Glutamatergic neuron (in vitro differentiated cells): ENCODE data around the gene TRAF5. TPM values are rescaled to one million over a fixed set of nuclear protein-coding genes. Genes with fewer than 3 reads are reported as not detected.
"Not testable (repeated sequence)": the region's sequence is repeated elsewhere in the genome, so short reads cannot be mapped to it uniquely, and the experiment has no call there.

Experiments
- DNase-seq: peaks from one replicate; pipeline ENCODE4 v3.0.0; 2022
- H3K27ac Mint-ChIP-seq: one replicate; pipeline ENCODE4 v1.8.0; 2020; ENCODE audit warnings: mild to moderate bottlenecking, mixed read lengths, inconsistent platforms; ENCODE audit not compliant: unreplicated experiment
- H3K27me3 Mint-ChIP-seq: one replicate; pipeline ENCODE4 v1.8.0; 2020; ENCODE audit warnings: mild to moderate bottlenecking, moderate library complexity, mixed read lengths, inconsistent platforms; ENCODE audit not compliant: unreplicated experiment
- H3K36me3 Mint-ChIP-seq: one replicate; pipeline ENCODE4 v1.8.0; 2020; ENCODE audit warnings: mild to moderate bottlenecking, mixed read lengths, inconsistent platforms; ENCODE audit not compliant: unreplicated experiment
- H3K4me1 Mint-ChIP-seq: one replicate; pipeline ENCODE4 v1.8.0; 2020; ENCODE audit warnings: mild to moderate bottlenecking, low read depth, mixed read lengths, inconsistent platforms; ENCODE audit not compliant: unreplicated experiment
- H3K4me3 Mint-ChIP-seq: one replicate; pipeline ENCODE4 v1.8.0; 2020; ENCODE audit warnings: mild to moderate bottlenecking, mixed read lengths, inconsistent platforms; ENCODE audit not compliant: unreplicated experiment
- H3K9me3 Mint-ChIP-seq: one replicate; pipeline ENCODE4 v1.8.0; 2020; ENCODE audit warnings: mild to moderate bottlenecking, moderate library complexity, mixed read lengths, inconsistent platforms; ENCODE audit not compliant: unreplicated experiment
- total RNA-seq: library from RNA; stranded (reverse); fragmentation: NEBNext Ultra II Directional; extraction: Animal tissue kit (Norgen Biotek cat#: 25700); gene quantifications from one replicate; pipeline ENCODE4 v1.2.1, GENCODE V29; 2021; ENCODE audit not compliant: unreplicated experiment
- TF ChIP-seq, protein P1 (sequence below): fragments of 200-600 bp; sonication (generic); IDR thresholded peaks from one replicate; pipeline ENCODE4 v1.5.0; 2021; ENCODE audit not compliant: partially characterized antibody, unreplicated experiment

The TRAF5 gene
- total RNA-seq, 1 donor from 2014 or later = 9.7 TPM

- TF ChIP-seq, protein P1, sequence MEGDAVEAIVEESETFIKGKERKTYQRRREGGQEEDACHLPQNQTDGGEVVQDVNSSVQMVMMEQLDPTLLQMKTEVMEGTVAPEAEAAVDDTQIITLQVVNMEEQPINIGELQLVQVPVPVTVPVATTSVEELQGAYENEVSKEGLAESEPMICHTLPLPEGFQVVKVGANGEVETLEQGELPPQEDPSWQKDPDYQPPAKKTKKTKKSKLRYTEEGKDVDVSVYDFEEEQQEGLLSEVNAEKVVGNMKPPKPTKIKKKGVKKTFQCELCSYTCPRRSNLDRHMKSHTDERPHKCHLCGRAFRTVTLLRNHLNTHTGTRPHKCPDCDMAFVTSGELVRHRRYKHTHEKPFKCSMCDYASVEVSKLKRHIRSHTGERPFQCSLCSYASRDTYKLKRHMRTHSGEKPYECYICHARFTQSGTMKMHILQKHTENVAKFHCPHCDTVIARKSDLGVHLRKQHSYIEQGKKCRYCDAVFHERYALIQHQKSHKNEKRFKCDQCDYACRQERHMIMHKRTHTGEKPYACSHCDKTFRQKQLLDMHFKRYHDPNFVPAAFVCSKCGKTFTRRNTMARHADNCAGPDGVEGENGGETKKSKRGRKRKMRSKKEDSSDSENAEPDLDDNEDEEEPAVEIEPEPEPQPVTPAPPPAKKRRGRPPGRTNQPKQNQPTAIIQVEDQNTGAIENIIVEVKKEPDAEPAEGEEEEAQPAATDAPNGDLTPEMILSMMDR = no peak
- H3K4me1 Mint-ChIP-seq = peaks cover 3% of the 10 kb centered on the region
- H3K36me3 Mint-ChIP-seq = no peaks in the 10 kb centered on the region
- DNase-seq = no peak
- H3K27me3 Mint-ChIP-seq = no peaks in the 10 kb centered on the region
- no peak overlapping the region for H3K4me3 Mint-ChIP-seq
- H3K27ac Mint-ChIP-seq = no peak overlapping the region
- H3K9me3 Mint-ChIP-seq = no peaks in the 10 kb centered on the region
These were observed 17.0 kb upstream of the TRAF5 start for GRCh38 chr1:211309617-211310016.

- H3K27ac Mint-ChIP-seq = no peak overlapping the region
- H3K27me3 Mint-ChIP-seq = no peaks in the 10 kb centered on the region
- TF ChIP-seq, protein P1 = no peak
- H3K36me3 Mint-ChIP-seq = no peaks in the 10 kb centered on the region
- no peaks in the 10 kb centered on the region for H3K4me1 Mint-ChIP-seq
- H3K9me3 Mint-ChIP-seq = no peaks in the 10 kb centered on the region
- peak overlapping the region; percentile 13 for H3K4me3 Mint-ChIP-seq
- DNase-seq = no peak
These were observed 13.2 kb upstream of the TRAF5 start for GRCh38 chr1:211313392-211313791.

DNA sequence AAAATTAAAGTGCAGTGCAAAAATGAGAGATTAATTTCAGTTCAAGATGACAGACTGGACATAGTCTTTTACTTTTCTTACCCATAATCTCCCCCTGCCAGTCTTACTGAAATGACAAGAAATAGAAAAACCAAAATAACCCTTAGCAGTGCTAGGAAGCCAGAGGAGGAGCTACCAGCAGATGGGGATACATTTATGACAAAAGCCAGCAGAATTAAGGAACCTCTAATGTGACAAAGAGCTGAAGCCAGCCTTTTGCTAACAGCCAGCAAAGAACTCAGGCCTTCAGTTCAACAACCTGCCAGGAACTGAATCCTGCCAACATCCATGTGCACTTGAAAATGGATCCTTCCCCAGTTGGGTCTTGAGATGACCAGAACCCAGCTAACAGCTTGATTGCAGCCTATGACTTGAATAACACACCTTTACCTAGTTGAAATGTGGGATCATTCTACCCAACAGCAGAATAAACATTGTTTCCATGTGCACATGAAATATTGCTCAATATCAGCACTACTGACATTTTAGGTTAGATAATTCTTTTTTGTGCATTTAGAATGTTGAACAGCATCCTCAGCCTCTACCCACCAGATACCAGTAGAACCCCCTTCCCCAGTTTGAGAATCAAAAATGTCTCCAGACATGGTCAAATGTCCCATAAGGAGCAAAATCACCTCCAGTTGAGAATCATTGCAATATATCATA, 7.9 kb upstream of the TRAF5 start:
- DNase-seq = no peak
- Mint-ChIP-seq H3K27ac (no peak overlapping the region), H3K9me3 (peaks cover 1% of the 10 kb centered on the region), H3K27me3 (peaks cover 2% of the 10 kb centered on the region), H3K36me3 (no peaks in the 10 kb centered on the region), H3K4me1 (no peaks in the 10 kb centered on the region), H3K4me3 (no peak overlapping the region)
- TF ChIP-seq, protein P1 = no peak

DNA sequence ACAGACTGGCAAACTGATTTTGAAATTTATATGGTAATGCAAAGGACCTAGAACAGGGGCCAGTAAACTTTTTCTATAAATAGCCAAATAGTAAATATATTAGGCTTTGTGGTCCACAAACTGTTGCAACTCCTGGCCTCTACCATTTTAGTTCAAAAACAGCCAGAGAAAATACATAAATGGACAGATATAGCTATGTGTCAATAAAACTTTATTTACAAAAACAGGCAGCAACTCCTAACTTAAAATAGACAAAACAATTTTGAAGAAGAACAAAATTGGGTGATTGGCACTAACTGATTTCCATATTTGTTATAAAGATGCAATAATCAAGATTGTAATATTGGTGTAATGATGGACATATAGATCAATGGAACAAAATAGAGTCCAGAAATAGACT, 6.7 kb upstream of the TRAF5 start:
- no peak for DNase-seq
- no peak overlapping the region for H3K4me3 Mint-ChIP-seq
- no peak overlapping the region for H3K27ac Mint-ChIP-seq
- TF ChIP-seq, protein P1 = no peak
- H3K36me3 Mint-ChIP-seq = no peaks in the 10 kb centered on the region
- H3K9me3 Mint-ChIP-seq = peaks cover 1% of the 10 kb centered on the region
- H3K27me3 Mint-ChIP-seq = peaks cover 4% of the 10 kb centered on the region
- no peaks in the 10 kb centered on the region for H3K4me1 Mint-ChIP-seq

DNA sequence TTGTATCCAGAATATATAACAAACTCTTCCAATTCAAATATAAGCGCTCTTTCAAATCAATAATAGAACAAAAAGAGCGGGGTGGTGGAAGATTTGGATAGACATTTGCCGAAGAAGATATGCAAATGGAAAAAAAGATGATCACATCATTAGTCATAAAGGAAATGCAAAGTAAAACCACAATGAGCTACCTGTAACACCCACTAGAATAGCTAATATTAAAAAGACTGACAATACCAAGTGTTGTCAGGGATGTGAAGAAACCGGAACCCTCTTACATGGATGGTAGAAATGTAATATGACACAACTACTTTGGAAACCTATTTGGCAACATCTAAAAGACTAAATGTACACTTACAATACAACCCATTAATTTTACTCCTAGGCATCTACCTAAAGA, 5.7 kb upstream of the TRAF5 start:
- peaks cover 1% of the 10 kb centered on the region for H3K9me3 Mint-ChIP-seq
- peaks cover 4% of the 10 kb centered on the region for H3K27me3 Mint-ChIP-seq
- no peak for DNase-seq
- H3K4me1 Mint-ChIP-seq = no peaks in the 10 kb centered on the region
- H3K36me3 Mint-ChIP-seq = no peaks in the 10 kb centered on the region
- H3K4me3 Mint-ChIP-seq = no peak overlapping the region
- TF ChIP-seq, protein P1 = no peak
- no peak overlapping the region for H3K27ac Mint-ChIP-seq

DNA sequence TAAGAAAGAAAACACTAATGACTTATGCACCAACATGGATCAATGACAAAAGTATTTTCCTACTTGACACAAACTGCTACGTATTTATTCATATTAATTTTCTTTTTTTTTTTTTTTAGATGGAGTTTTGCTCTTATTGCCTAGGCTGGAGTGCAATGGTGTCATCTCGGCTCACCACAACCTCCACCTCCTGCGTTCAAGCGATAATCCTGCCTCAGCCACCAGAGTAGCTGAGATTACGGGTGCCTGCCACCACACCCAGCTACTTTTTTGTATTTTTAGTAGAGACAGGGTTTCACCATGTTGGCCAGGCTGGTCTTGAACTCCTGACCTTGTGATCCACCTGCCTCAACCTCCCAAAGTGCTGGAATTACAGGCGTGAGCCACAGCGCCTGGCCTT, 5.0 kb upstream of the TRAF5 start:
- not testable (repeated sequence) for DNase-seq, H3K27me3 Mint-ChIP-seq, H3K36me3 Mint-ChIP-seq, H3K4me3 Mint-ChIP-seq, H3K4me1 Mint-ChIP-seq, H3K27ac Mint-ChIP-seq, H3K9me3 Mint-ChIP-seq
